Measurements from ENCODE around the gene CD3G.

GRCh38 chr11:118312328-118312727 is 31.8 kb upstream of the CD3G start:
- no peak for TF ChIP-seq CTCF (IDR thresholded peaks at IDR 0.05)
- no peak for TF ChIP-seq POLR2A (IDR thresholded peaks at IDR 0.05)

Measured in lower leg skin (tissue), 3 donors.